K562 (cell line): ENCODE measurements around the gene IRF1. TPM values are rescaled to one million over a fixed set of nuclear protein-coding genes. Genes with fewer than 3 reads are reported as not detected.

Experiments used
- C11orf30 ChIP-seq: fragments of 450-650 bp; IDR thresholded peaks from 2 replicates; pipeline ENCODE4 v1.6.1; 2016; ENCODE audit warnings: low read depth, mild to moderate bottlenecking
- CBX1 ChIP-seq: sonication (generic); IDR thresholded peaks from 2 replicates; pipeline ENCODE4 v1.6.1; 2016; ENCODE audit warnings: antibody characterized with exemption, low read depth, mild to moderate bottlenecking
- E2F4 ChIP-seq: sonication (generic); formaldehyde crosslinking; IDR thresholded peaks from 2 replicates; pipeline ENCODE4 v1.8.0; 2022; ENCODE audit warnings: mild to moderate bottlenecking, low read depth, missing genetic modification reagents
- E2F6 ChIP-seq, 2 experiments: IDR thresholded peaks; 2 replicates each; pipeline ENCODE4 v1.6.1; 2011; ENCODE audit warnings: borderline replicate concordance in 1 of 2, control low read depth in 1 of 2, low read depth in 1 of 2, low read length in 1 of 2, mild to moderate bottlenecking in 1 of 2, mixed read lengths in 1 of 2, moderate library complexity in 1 of 2; ENCODE audit not compliant: insufficient read depth in 1 of 2, insufficient read length in 1 of 2, poor library complexity in 1 of 2, severe bottlenecking in 1 of 2; ENCODE audit errors: extremely low read depth in 1 of 2
- ETS2 ChIP-seq: IDR thresholded peaks from 2 replicates; pipeline ENCODE4 v1.6.1; 2016; ENCODE audit warnings: borderline replicate concordance, missing genetic modification characterization, mild to moderate bottlenecking, moderate library complexity, missing compliant biosample characterization; ENCODE audit not compliant: poor library complexity, severe bottlenecking
- GATAD2B ChIP-seq: fragments of 450-650 bp; IDR thresholded peaks from 2 replicates; pipeline ENCODE4 v1.6.1; 2017; ENCODE audit warnings: mild to moderate bottlenecking, borderline replicate concordance
- NFIC ChIP-seq: fragments of 450-650 bp; IDR thresholded peaks from 2 replicates; pipeline ENCODE4 v1.6.1; 2017; ENCODE audit warnings: mild to moderate bottlenecking, inconsistent platforms
- PYGO2 ChIP-seq: fragments of 450-650 bp; IDR thresholded peaks from 2 replicates; pipeline ENCODE4 v1.6.1; 2016; ENCODE audit warnings: mild to moderate bottlenecking, missing genetic modification characterization, moderate library complexity, missing compliant biosample characterization
- RBFOX2 ChIP-seq: fragments of 200-400 bp; formaldehyde crosslinking; IDR thresholded peaks from 2 replicates; pipeline ENCODE4 v1.6.1; 2017; ENCODE audit warnings: low read depth, mild to moderate bottlenecking, low read length, moderate library complexity
- TCFL5 ChIP-seq: fragments of 250-450 bp; sonication (Bioruptor Pico); conservative IDR thresholded peaks from 2 replicates; pipeline ENCODE4 v1.6.1; 2021; ENCODE audit warnings: mild to moderate bottlenecking, moderate library complexity, matching md5 sums
- TRIM28 ChIP-seq: fragments of 450-650 bp; IDR thresholded peaks from 2 replicates; pipeline ENCODE4 v1.6.1; 2017
- ZEB2 ChIP-seq: fragments of 450-650 bp; IDR thresholded peaks from 2 replicates; pipeline ENCODE4 v1.6.1; 2016
- ZNF217 ChIP-seq: sonication (generic); formaldehyde crosslinking; IDR thresholded peaks from 2 replicates; pipeline ENCODE4 v1.8.0; 2022; ENCODE audit warnings: mild to moderate bottlenecking, missing genetic modification reagents
- ZNF232 ChIP-seq: sonication (generic); formaldehyde crosslinking; IDR thresholded peaks from 2 replicates; pipeline ENCODE4 v1.8.0; 2022; ENCODE audit warnings: mild to moderate bottlenecking, missing genetic modification reagents
- ZNF436 ChIP-seq: fragments of 250-450, 450-650 bp; sonication (Bioruptor Pico); formaldehyde crosslinking; IDR thresholded peaks from 2 replicates; pipeline ENCODE4 v1.7.0; 2020; ENCODE audit warnings: mild to moderate bottlenecking
- polyA plus RNA-seq, 8 experiments: library from polyadenylated mRNA; depleted of rRNA in 4 of 8; stranded (reverse) in 5 of 8; unstranded in 3 of 8; fragments of >200 nt; fragmentation: Nextera tagmentation in 2 of 8; fragmentation: Illumina TruSeq in 1 of 8; extraction: Ambion mirVana in 2 of 8; extraction: Trizol in 1 of 8; gene quantifications; 2 replicates each; pipeline versions ENCODE4 v1.2.1 to v1.2.3, GENCODE V29; 2011 to 2014; ENCODE audit warnings: inconsistent platforms in 1 of 8, missing spikeins in 1 of 8
- total RNA-seq, 7 experiments: library from RNA; depleted of rRNA in 6 of 7; stranded (reverse); fragments of >200 nt in 6 of 7; fragmentation: Illumina TruSeq in 2 of 7; extraction: Trizol in 2 of 7; gene quantifications; 2 replicates each; pipeline versions ENCODE4 v1.2.1 to v1.2.3, GENCODE V29; 2011 to 2021; ENCODE audit warnings: low replicate concordance in 1 of 7
- TF ChIP-seq, protein P1 (sequence below): sonication (generic); formaldehyde crosslinking; IDR thresholded peaks from 2 replicates; pipeline ENCODE4 v1.8.0; 2023; ENCODE audit warnings: missing genetic modification reagents, mild to moderate bottlenecking, borderline replicate concordance
- TF ChIP-seq, protein P2 (sequence below): fragments of 450-650 bp; IDR thresholded peaks from 2 replicates; pipeline ENCODE4 v1.6.1; 2016; ENCODE audit warnings: antibody characterized with exemption
- TF ChIP-seq, protein P3 (sequence below): fragments of 250-450 bp; sonication (Bioruptor Pico); IDR thresholded peaks from 2 replicates; pipeline ENCODE4 v1.5.0; 2021

Gene IRF1
- total and polyA plus RNA-seq, 9 of the 15 experiments (the other 6 are each of a cell fraction or from before 2014, with no cell fraction given), result 1.1 to 12.3 (median 5.9) TPM

- TF ChIP-seq, protein P1, sequence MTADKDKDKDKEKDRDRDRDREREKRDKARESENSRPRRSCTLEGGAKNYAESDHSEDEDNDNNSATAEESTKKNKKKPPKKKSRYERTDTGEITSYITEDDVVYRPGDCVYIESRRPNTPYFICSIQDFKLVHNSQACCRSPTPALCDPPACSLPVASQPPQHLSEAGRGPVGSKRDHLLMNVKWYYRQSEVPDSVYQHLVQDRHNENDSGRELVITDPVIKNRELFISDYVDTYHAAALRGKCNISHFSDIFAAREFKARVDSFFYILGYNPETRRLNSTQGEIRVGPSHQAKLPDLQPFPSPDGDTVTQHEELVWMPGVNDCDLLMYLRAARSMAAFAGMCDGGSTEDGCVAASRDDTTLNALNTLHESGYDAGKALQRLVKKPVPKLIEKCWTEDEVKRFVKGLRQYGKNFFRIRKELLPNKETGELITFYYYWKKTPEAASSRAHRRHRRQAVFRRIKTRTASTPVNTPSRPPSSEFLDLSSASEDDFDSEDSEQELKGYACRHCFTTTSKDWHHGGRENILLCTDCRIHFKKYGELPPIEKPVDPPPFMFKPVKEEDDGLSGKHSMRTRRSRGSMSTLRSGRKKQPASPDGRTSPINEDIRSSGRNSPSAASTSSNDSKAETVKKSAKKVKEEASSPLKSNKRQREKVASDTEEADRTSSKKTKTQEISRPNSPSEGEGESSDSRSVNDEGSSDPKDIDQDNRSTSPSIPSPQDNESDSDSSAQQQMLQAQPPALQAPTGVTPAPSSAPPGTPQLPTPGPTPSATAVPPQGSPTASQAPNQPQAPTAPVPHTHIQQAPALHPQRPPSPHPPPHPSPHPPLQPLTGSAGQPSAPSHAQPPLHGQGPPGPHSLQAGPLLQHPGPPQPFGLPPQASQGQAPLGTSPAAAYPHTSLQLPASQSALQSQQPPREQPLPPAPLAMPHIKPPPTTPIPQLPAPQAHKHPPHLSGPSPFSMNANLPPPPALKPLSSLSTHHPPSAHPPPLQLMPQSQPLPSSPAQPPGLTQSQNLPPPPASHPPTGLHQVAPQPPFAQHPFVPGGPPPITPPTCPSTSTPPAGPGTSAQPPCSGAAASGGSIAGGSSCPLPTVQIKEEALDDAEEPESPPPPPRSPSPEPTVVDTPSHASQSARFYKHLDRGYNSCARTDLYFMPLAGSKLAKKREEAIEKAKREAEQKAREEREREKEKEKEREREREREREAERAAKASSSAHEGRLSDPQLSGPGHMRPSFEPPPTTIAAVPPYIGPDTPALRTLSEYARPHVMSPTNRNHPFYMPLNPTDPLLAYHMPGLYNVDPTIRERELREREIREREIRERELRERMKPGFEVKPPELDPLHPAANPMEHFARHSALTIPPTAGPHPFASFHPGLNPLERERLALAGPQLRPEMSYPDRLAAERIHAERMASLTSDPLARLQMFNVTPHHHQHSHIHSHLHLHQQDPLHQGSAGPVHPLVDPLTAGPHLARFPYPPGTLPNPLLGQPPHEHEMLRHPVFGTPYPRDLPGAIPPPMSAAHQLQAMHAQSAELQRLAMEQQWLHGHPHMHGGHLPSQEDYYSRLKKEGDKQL (CRISPR knock-in tag), result no peak
- TF ChIP-seq, protein P2, sequence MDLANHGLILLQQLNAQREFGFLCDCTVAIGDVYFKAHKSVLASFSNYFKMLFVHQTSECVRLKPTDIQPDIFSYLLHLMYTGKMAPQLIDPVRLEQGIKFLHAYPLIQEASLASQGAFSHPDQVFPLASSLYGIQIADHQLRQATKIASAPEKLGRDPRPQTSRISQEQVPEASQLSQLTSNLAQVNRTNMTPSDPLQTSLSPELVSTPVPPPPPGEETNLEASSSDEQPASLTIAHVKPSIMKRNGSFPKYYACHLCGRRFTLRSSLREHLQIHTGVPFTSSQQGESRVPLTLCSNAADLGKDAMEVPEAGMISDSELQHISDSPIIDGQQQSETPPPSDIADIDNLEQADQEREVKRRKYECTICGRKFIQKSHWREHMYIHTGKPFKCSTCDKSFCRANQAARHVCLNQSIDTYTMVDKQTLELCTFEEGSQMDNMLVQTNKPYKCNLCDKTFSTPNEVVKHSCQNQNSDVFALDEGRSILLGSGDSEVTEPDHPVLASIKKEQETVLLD, result no peak
- TF ChIP-seq E2F4 (CRISPR knock-in tag), result no peak
- TF ChIP-seq PYGO2, result no peak
- TF ChIP-seq NFIC, result no peak
- no peak for TF ChIP-seq ZEB2
- TF ChIP-seq GATAD2B, result 0 out of 2 replicates have a peak, but pooled peaks have one; percentile 5
- no peak for TF ChIP-seq E2F6 (IDR thresholded peaks at IDR 0.05; ENCODE audit: borderline replicate concordance in 1 of 2, extremely low read depth in 1 of 2, insufficient read depth in 1 of 2, insufficient read length in 1 of 2, low read depth in 1 of 2, low read length in 1 of 2, poor library complexity in 1 of 2, severe bottlenecking in 1 of 2)
- TF ChIP-seq ZNF217, result no peak
- no peak for TF ChIP-seq TRIM28
- TF ChIP-seq RBFOX2, result no peak
- TF ChIP-seq CBX1, result no peak
- TF ChIP-seq C11orf30, result no peak
- TF ChIP-seq TCFL5 (CRISPR knock-in tag), result no peak
- TF ChIP-seq, protein P3, sequence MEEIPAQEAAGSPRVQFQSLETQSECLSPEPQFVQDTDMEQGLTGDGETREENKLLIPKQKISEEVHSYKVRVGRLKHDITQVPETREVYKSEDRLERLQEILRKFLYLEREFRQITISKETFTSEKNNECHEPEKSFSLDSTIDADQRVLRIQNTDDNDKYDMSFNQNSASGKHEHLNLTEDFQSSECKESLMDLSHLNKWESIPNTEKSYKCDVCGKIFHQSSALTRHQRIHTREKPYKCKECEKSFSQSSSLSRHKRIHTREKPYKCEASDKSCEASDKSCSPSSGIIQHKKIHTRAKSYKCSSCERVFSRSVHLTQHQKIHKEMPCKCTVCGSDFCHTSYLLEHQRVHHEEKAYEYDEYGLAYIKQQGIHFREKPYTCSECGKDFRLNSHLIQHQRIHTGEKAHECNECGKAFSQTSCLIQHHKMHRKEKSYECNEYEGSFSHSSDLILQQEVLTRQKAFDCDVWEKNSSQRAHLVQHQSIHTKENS (CRISPR knock-in tag), result no peak
- no peak for TF ChIP-seq ZNF436
- TF ChIP-seq ZNF232 (CRISPR knock-in tag), result no peak
- TF ChIP-seq ETS2, result no peak
Measured at GRCh38 chr5:132437604-132438266, 52.8 kb downstream of the IRF1 start (continued).
